Coronary artery (tissue), 2 donors: Measurements from ENCODE around the gene MAGT1.

Experiments used
- DNase-seq: peaks from one replicate; pipeline ENCODE4 v3.0.0-alpha.2; 2017; ENCODE audit warnings: low spot score
- H3K27ac ChIP-seq, 2 donors: fragments of 200-600 bp; sonication (generic); one replicate each; pipeline ENCODE4 v1.5.1; 2016 to 2019
- H3K4me3 ChIP-seq: fragments of 200-600 bp; sonication (generic); 2 replicates; pipeline ENCODE4 v1.5.1; 2016; ENCODE audit warnings: mild to moderate bottlenecking, moderate library complexity
- CTCF ChIP-seq: fragments of 200-600 bp; sonication (generic); IDR thresholded peaks from one replicate; pipeline ENCODE4 v1.5.1; 2019; ENCODE audit warnings: antibody characterized with exemption

The MAGT1 gene

GRCh38 chrX:77785486-77786364, 109.5 kb downstream of the MAGT1 start, which contains the start of gene ATRX:
Gene ATRX, minus strand, starts transcription at chrX:77786216. Its CDS starts 215 bp downstream, at chrX:77786001.
- peak within 1 kb of the TSS; percentile 76 for H3K4me3 ChIP-seq
- peak; percentile 81 for DNase-seq
- no peak for TF ChIP-seq CTCF
- peak within 1 kb of the TSS; percentile 90 to 94 for H3K27ac ChIP-seq

GRCh38 chrX:77779695-77780094, 115.5 kb downstream of the MAGT1 start:
- no peak for TF ChIP-seq CTCF
- H3K4me3 ChIP-seq: no peak overlapping the region
- no peak for DNase-seq
- H3K27ac ChIP-seq: no peak overlapping the region

- no peak for DNase-seq
- no peak for TF ChIP-seq CTCF
- no peak overlapping the region for H3K4me3 ChIP-seq
- no peak overlapping the region for H3K27ac ChIP-seq
These were observed 118.6 kb downstream of the MAGT1 start for GRCh38 chrX:77776659-77777058.
